Liver (tissue), 9 donors: ENCODE measurements around the gene BOD1L1. TPM values are rescaled to one million over a fixed set of nuclear protein-coding genes. Genes with fewer than 3 reads are reported as not detected.

ENCODE experiments used
- DNase-seq: peaks from one replicate; pipeline ENCODE4 v3.0.0-alpha.2; 2017; ENCODE audit warnings: low spot score
- H3K27ac ChIP-seq, 2 donors: one replicate each; pipeline ENCODE4 v1.7.0; 2013; ENCODE audit warnings: inconsistent platforms in 2 of 2, low read length in 2 of 2, control low read depth in 1 of 2, low read depth in 1 of 2, mild to moderate bottlenecking in 1 of 2
- H3K27me3 ChIP-seq, 4 donors: one replicate each; pipeline versions ENCODE4 v1.6.1 to v1.7.0; 2013; ENCODE audit warnings: low read length in 3 of 4, inconsistent platforms in 1 of 4, mild to moderate bottlenecking in 1 of 4, moderate library complexity in 1 of 4; ENCODE audit not compliant: control insufficient read depth in 4 of 4, insufficient read depth in 4 of 4
- H3K36me3 ChIP-seq, 4 donors: one replicate each; pipeline versions ENCODE4 v1.6.1 to v1.7.0; 2013; ENCODE audit warnings: low read length in 3 of 4, mild to moderate bottlenecking in 3 of 4, low read depth in 1 of 4, moderate library complexity in 1 of 4; ENCODE audit not compliant: control insufficient read depth in 4 of 4, insufficient read depth in 3 of 4
- H3K4me1 ChIP-seq, 4 donors: one replicate each; pipeline versions ENCODE4 v1.6.1 to v1.7.0; 2013; ENCODE audit warnings: low read length in 3 of 4, mild to moderate bottlenecking in 3 of 4, moderate library complexity in 1 of 4; ENCODE audit not compliant: control insufficient read depth in 4 of 4, insufficient read depth in 4 of 4
- H3K4me3 ChIP-seq, 3 donors: one replicate each; pipeline versions ENCODE4 v1.6.1 to v1.7.0; 2013; ENCODE audit warnings: low read length in 3 of 3, control low read depth in 1 of 3, low read depth in 1 of 3, mild to moderate bottlenecking in 1 of 3
- H3K9ac ChIP-seq, 2 donors: one replicate each; pipeline ENCODE4 v1.7.0; 2013; ENCODE audit warnings: low read length in 2 of 2, mild to moderate bottlenecking in 2 of 2, moderate library complexity in 2 of 2, control low read depth in 1 of 2, low read depth in 1 of 2
- H3K9me3 ChIP-seq, 4 donors: one replicate each; pipeline versions ENCODE4 v1.6.1 to v1.7.0; 2013; ENCODE audit warnings: low read length in 3 of 4; ENCODE audit not compliant: control insufficient read depth in 4 of 4
- ATF3 ChIP-seq: IDR thresholded peaks from 2 replicates; pipeline ENCODE4 v1.6.1; 2016; ENCODE audit warnings: antibody characterized with exemption
- EGR1 ChIP-seq, 2 donors: IDR thresholded peaks; 2 replicates each; pipeline ENCODE4 v1.6.1; 2016 to 2018; ENCODE audit warnings: antibody characterized with exemption in 2 of 2, low read depth in 2 of 2
- FOXA1 ChIP-seq: IDR thresholded peaks from 2 replicates; pipeline ENCODE4 v1.6.1; 2016; ENCODE audit warnings: antibody characterized with exemption
- FOXA2 ChIP-seq: IDR thresholded peaks from 2 replicates; pipeline ENCODE4 v1.6.1; 2016; ENCODE audit warnings: antibody characterized with exemption
- GABPA ChIP-seq, 2 donors: IDR thresholded peaks in 1 of 2; conservative IDR thresholded peaks in 1 of 2; 2 replicates each; pipeline ENCODE4 v1.6.1; 2016; ENCODE audit warnings: antibody characterized with exemption in 2 of 2, mild to moderate bottlenecking in 1 of 2, moderate library complexity in 1 of 2
- HNF4A ChIP-seq, 2 donors: conservative IDR thresholded peaks; 2 replicates each; pipeline ENCODE4 v1.6.1; 2016; ENCODE audit warnings: antibody characterized with exemption in 2 of 2, mild to moderate bottlenecking in 2 of 2
- HNF4G ChIP-seq: IDR thresholded peaks from 2 replicates; pipeline ENCODE4 v1.6.1; 2016; ENCODE audit warnings: antibody characterized with exemption
- JUND ChIP-seq, 2 donors: IDR thresholded peaks; 2 replicates each; pipeline ENCODE4 v1.6.1; 2016; ENCODE audit warnings: antibody characterized with exemption in 2 of 2
- MAX ChIP-seq: IDR thresholded peaks from 2 replicates; pipeline ENCODE4 v1.6.1; 2016; ENCODE audit warnings: antibody characterized with exemption
- NR2F2 ChIP-seq: IDR thresholded peaks from 2 replicates; pipeline ENCODE4 v1.6.1; 2016; ENCODE audit warnings: antibody characterized with exemption
- RAD21 ChIP-seq, 2 donors: IDR thresholded peaks; 2 replicates each; pipeline ENCODE4 v1.6.1; 2016; ENCODE audit warnings: antibody characterized with exemption in 2 of 2, mild to moderate bottlenecking in 2 of 2
- RXRA ChIP-seq, 2 donors: IDR thresholded peaks; 2 replicates each; pipeline ENCODE4 v1.6.1; 2017 to 2018; ENCODE audit warnings: antibody characterized with exemption in 2 of 2, mild to moderate bottlenecking in 1 of 2
- SP1 ChIP-seq: IDR thresholded peaks from 2 replicates; pipeline ENCODE4 v1.6.1; 2018; ENCODE audit warnings: antibody characterized with exemption, mild to moderate bottlenecking
- YY1 ChIP-seq: IDR thresholded peaks from 2 replicates; pipeline ENCODE4 v1.6.1; 2016; ENCODE audit warnings: antibody characterized with exemption, mild to moderate bottlenecking
- ZBTB33 ChIP-seq: IDR thresholded peaks from 2 replicates; pipeline ENCODE4 v1.6.1; 2016; ENCODE audit warnings: antibody characterized with exemption
- WGBS: extraction: QIAGEN DNeasy Blood & Tissue Kit; methylation state at CpG from one replicate; pipeline ENCODE4 v1.1.7; 2013; 5-methylcytosine and 5-hydroxymethylcytosine counted together
- polyA plus RNA-seq, 2 donors: library from polyadenylated mRNA; stranded (reverse) in 1 of 2; unstranded in 1 of 2; fragments of 200-250 nt in 1 of 2; fragments of >200 nt in 1 of 2; fragmentation: Nextera tagmentation in 1 of 2; extraction: Ambion mirVana in 1 of 2; gene quantifications; one replicate each; pipeline versions ENCODE4 v1.2.1 to v1.2.3, GENCODE V29; 2013 to 2015
- total RNA-seq, 2 donors: library from RNA; depleted of rRNA; stranded (reverse); fragments of >200 nt; gene quantifications; one replicate each; pipeline ENCODE4 v1.2.3, GENCODE V29; 2014
- TF ChIP-seq, protein P1 (sequence below): fragments of 150-350 bp; IDR thresholded peaks from 2 replicates; pipeline ENCODE4 v1.5.1; 2017; ENCODE audit warnings: improper control_type of control experiment, low read depth, low read length; ENCODE audit not compliant: missing input control
- TF ChIP-seq, protein P2 (sequence below): IDR thresholded peaks from 2 replicates; pipeline ENCODE4 v1.6.1; 2016; ENCODE audit warnings: antibody characterized with exemption, mild to moderate bottlenecking
- donor health status: healthy.
- donor health status: healthy.
- donor health status: healthy.
- donor health status: healthy.
- donor health status: healthy.

The BOD1L1 gene
- total and polyA plus RNA-seq, 4 donors = 4.1 to 19.2 (median 10.2) TPM

GRCh38 chr4:13524504-13525243 is 102.9 kb downstream of the BOD1L1 start:
- no peak for TF ChIP-seq FOXA1
- TF ChIP-seq NR2F2 = no peak
- no peak for TF ChIP-seq JUND (IDR thresholded peaks at IDR 0.05)
- TF ChIP-seq HNF4G = no peak
- no peak for TF ChIP-seq ATF3
- no peak for TF ChIP-seq MAX
- no peak for TF ChIP-seq ZBTB33
- TF ChIP-seq SP1 = no peak
- TF ChIP-seq, protein P1, sequence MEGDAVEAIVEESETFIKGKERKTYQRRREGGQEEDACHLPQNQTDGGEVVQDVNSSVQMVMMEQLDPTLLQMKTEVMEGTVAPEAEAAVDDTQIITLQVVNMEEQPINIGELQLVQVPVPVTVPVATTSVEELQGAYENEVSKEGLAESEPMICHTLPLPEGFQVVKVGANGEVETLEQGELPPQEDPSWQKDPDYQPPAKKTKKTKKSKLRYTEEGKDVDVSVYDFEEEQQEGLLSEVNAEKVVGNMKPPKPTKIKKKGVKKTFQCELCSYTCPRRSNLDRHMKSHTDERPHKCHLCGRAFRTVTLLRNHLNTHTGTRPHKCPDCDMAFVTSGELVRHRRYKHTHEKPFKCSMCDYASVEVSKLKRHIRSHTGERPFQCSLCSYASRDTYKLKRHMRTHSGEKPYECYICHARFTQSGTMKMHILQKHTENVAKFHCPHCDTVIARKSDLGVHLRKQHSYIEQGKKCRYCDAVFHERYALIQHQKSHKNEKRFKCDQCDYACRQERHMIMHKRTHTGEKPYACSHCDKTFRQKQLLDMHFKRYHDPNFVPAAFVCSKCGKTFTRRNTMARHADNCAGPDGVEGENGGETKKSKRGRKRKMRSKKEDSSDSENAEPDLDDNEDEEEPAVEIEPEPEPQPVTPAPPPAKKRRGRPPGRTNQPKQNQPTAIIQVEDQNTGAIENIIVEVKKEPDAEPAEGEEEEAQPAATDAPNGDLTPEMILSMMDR = no peak
- TF ChIP-seq EGR1 (IDR thresholded peaks at IDR 0.05; ENCODE audit: low read depth in 2 of 2) = no peak
- no peak for TF ChIP-seq HNF4A (conservative IDR thresholded peaks at IDR 0.05)
- no peak for TF ChIP-seq RXRA (IDR thresholded peaks at IDR 0.05)
- no peak for TF ChIP-seq GABPA (IDR thresholded peaks at IDR 0.05 in 1 of 2, conservative IDR thresholded peaks at IDR 0.05 in 1 of 2)
- TF ChIP-seq FOXA2 = no peak
- TF ChIP-seq YY1 = no peak
- peaks cover 0 to 16% (median 3%) of the 10 kb centered on the region in 4 donors for H3K4me1 ChIP-seq
- 14% methylated on average over 36 of the region's 36 CpGs for WGBS
- H3K9me3 ChIP-seq = peaks cover 11 to 19% (median 11%) of the 10 kb centered on the region in 4 donors
- no peak overlapping the region for H3K9ac ChIP-seq
- peaks cover 0 to 2% (median 0%) of the 10 kb centered on the region in 4 donors for H3K36me3 ChIP-seq
- peaks cover 10 to 46% (median 19%) of the 10 kb centered on the region in 4 donors for H3K27me3 ChIP-seq
- no peak overlapping the region for H3K27ac ChIP-seq
- DNase-seq = no peak
- H3K4me3 ChIP-seq = no peak overlapping the region

- DNase-seq = no peak
- Histone ChIP-seq H3K27ac (no peak overlapping the region), H3K9ac (no peak overlapping the region)
These were observed 103.7 kb downstream of the BOD1L1 start for GRCh38 chr4:13523591-13524503.

More at GRCh38 chr4:13523591-13524503, 103.7 kb downstream of the BOD1L1 start:
- 15% methylated on average over 59 of the region's 59 CpGs for WGBS
- peaks cover 0 to 16% (median 2%) of the 10 kb centered on the region in 4 donors for H3K4me1 ChIP-seq
- peaks cover 6 to 40% (median 18%) of the 10 kb centered on the region in 4 donors for H3K27me3 ChIP-seq
- peaks cover 0 to 2% (median 0%) of the 10 kb centered on the region in 4 donors for H3K36me3 ChIP-seq
- peaks cover 11 to 19% (median 11%) of the 10 kb centered on the region in 4 donors for H3K9me3 ChIP-seq
- TF ChIP-seq MAX = no peak
- no peak for TF ChIP-seq EGR1 (IDR thresholded peaks at IDR 0.05; ENCODE audit: low read depth in 2 of 2)
- no peak for TF ChIP-seq FOXA2
- no peak for TF ChIP-seq RXRA (IDR thresholded peaks at IDR 0.05)
- TF ChIP-seq RAD21 (IDR thresholded peaks at IDR 0.05) = no peak
- TF ChIP-seq JUND (IDR thresholded peaks at IDR 0.05) = no peak
- TF ChIP-seq ZBTB33 = no peak
- no peak for TF ChIP-seq NR2F2
- no peak for TF ChIP-seq YY1
- TF ChIP-seq, protein P2, sequence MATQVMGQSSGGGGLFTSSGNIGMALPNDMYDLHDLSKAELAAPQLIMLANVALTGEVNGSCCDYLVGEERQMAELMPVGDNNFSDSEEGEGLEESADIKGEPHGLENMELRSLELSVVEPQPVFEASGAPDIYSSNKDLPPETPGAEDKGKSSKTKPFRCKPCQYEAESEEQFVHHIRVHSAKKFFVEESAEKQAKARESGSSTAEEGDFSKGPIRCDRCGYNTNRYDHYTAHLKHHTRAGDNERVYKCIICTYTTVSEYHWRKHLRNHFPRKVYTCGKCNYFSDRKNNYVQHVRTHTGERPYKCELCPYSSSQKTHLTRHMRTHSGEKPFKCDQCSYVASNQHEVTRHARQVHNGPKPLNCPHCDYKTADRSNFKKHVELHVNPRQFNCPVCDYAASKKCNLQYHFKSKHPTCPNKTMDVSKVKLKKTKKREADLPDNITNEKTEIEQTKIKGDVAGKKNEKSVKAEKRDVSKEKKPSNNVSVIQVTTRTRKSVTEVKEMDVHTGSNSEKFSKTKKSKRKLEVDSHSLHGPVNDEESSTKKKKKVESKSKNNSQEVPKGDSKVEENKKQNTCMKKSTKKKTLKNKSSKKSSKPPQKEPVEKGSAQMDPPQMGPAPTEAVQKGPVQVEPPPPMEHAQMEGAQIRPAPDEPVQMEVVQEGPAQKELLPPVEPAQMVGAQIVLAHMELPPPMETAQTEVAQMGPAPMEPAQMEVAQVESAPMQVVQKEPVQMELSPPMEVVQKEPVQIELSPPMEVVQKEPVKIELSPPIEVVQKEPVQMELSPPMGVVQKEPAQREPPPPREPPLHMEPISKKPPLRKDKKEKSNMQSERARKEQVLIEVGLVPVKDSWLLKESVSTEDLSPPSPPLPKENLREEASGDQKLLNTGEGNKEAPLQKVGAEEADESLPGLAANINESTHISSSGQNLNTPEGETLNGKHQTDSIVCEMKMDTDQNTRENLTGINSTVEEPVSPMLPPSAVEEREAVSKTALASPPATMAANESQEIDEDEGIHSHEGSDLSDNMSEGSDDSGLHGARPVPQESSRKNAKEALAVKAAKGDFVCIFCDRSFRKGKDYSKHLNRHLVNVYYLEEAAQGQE = no peak
- TF ChIP-seq HNF4G = no peak
- H3K4me3 ChIP-seq = no peak overlapping the region
